HepG2 (cell line): ENCODE data around the gene LLGL2. TPM values are rescaled to one million over a fixed set of nuclear protein-coding genes. Genes with fewer than 3 reads are reported as not detected.
A peak's percentile ranks its signal among the peaks of the same experiment; 100 is the strongest.

Source experiments
- ATAC-seq: fragments of 200-7000 bp; cut with Tn5 transposase; 3 replicates; pipeline ENCODE4 v1.9.1; 2020; ENCODE audit warnings: mild to moderate bottlenecking, moderate library complexity
- BruUV-seq: library from RNA; stranded (reverse); fragments of 400-500 nt; replicated peaks from 2 replicates; lab custom pipeline; 2021; lab: Mats Ljungman, UMichigan
- CTCF ChIA-PET: fragments of 300-600 bp; formaldehyde crosslinking; extraction: SDS; loops from one replicate; lab custom pipeline; 2021; ENCODE audit warnings: low total read pairs, inconsistent platforms, low intra/inter-chr PET ratio; lab: Yijun Ruan, JAX
- POLR2A ChIA-PET: fragments of 350-600 bp; sonication (Branson Sonifier 250); formaldehyde crosslinking; loops from one replicate; lab custom pipeline; 2020; ENCODE audit warnings: antibody characterized with exemption, inconsistent platforms; lab: Yijun Ruan, JAX
- DNase-seq: peaks from one replicate; pipeline ENCODE4 v3.0.0-alpha.2; 2015; ENCODE audit warnings: low spot score
- FAIRE-seq: peaks from 3 replicates; lab custom pipeline; 2011; peaks lifted over from hg19 to GRCh38; lab: Jason Lieb, UNC
- H2AFZ ChIP-seq: one replicate; pipeline ENCODE4 v1.6.1; 2011; ENCODE audit warnings: low read length, inconsistent platforms
- H3K27ac ChIP-seq: fragments of 300-600 bp; 3 replicates; pipeline ENCODE4 v1.8.0; 2011; ENCODE audit warnings: mixed run types, mild to moderate bottlenecking, mixed read lengths, low read length, inconsistent platforms; ENCODE audit not compliant: insufficient read depth; ENCODE audit errors: extremely low read length
- H3K27me3 ChIP-seq, 2 experiments: fragments of 200-600 bp in 1 of 2; 2 replicates in 1 of 2; 3 replicates in 1 of 2; pipeline versions ENCODE4 v1.6.0 to v1.8.0; 2011; ENCODE audit warnings: low read length in 2 of 2, mild to moderate bottlenecking in 2 of 2, moderate library complexity in 2 of 2, inconsistent platforms in 1 of 2; ENCODE audit not compliant: insufficient read depth in 2 of 2, control insufficient read depth in 1 of 2
- H3K36me3 ChIP-seq, 2 experiments: fragments of 200-600 bp in 1 of 2; replicated peaks in 1 of 2; 2 replicates in 1 of 2; 3 replicates in 1 of 2; pipeline versions ENCODE4 v1.5.1 to v1.8.0; 2011; ENCODE audit warnings: low read length in 2 of 2, inconsistent platforms in 1 of 2; ENCODE audit not compliant: insufficient read depth in 2 of 2, control insufficient read depth in 1 of 2
- H3K4me1 ChIP-seq: 2 replicates; pipeline ENCODE4 v1.5.1; 2012; ENCODE audit warnings: low read length, inconsistent platforms; ENCODE audit not compliant: insufficient read depth
- H3K4me2 ChIP-seq: 2 replicates; pipeline ENCODE4 v1.6.0; 2011; ENCODE audit warnings: low read depth, low read length, inconsistent platforms
- H3K4me3 ChIP-seq, 3 experiments: fragments of 200-600 bp in 1 of 3; sonication (generic), shearing (Covaris generic) in 1 of 3; replicated peaks in 1 of 3; 2 replicates each; pipeline ENCODE4 v1.5.1; 2011 to 2016; ENCODE audit warnings: low read length in 3 of 3, inconsistent platforms in 2 of 3, low read depth in 2 of 3, mild to moderate bottlenecking in 2 of 3, control low read depth in 1 of 3, mixed read lengths in 1 of 3; ENCODE audit not compliant: insufficient read depth in 1 of 3
- H3K79me2 ChIP-seq: one replicate; pipeline ENCODE4 v1.6.1; 2011; ENCODE audit warnings: low read length, inconsistent platforms; ENCODE audit not compliant: insufficient read depth
- H3K9ac ChIP-seq: 2 replicates; pipeline ENCODE4 v1.6.0; 2011; ENCODE audit warnings: mild to moderate bottlenecking, low read depth, low read length, inconsistent platforms; ENCODE audit not compliant: insufficient read depth
- H3K9me3 ChIP-seq: 2 replicates; pipeline ENCODE4 v1.5.1; 2012; ENCODE audit warnings: mild to moderate bottlenecking, low read length
- H4K20me1 ChIP-seq: 2 replicates; pipeline ENCODE4 v1.6.0; 2011; ENCODE audit warnings: inconsistent platforms, mild to moderate bottlenecking, low read length, moderate library complexity; ENCODE audit not compliant: insufficient read depth
- AGO2 ChIP-seq: fragments of 200-400 bp; formaldehyde crosslinking; optimal IDR thresholded peaks from 2 replicates; pipeline ENCODE3; 2017; ENCODE audit warnings: mild to moderate bottlenecking, low read depth, low read length, moderate library complexity
- ELF4 ChIP-seq: sonication (generic); formaldehyde crosslinking; IDR thresholded peaks from 2 replicates; pipeline ENCODE4 v1.5.0; 2020; ENCODE audit warnings: missing genetic modification reagents, mild to moderate bottlenecking, moderate library complexity, borderline replicate concordance
- MIER2 ChIP-seq: IDR thresholded peaks from 2 replicates; pipeline ENCODE4 v1.6.1; 2016; ENCODE audit warnings: missing biosample characterization, missing genetic modification reagents
- SIN3A ChIP-seq: IDR thresholded peaks from 2 replicates; pipeline ENCODE4 v1.6.1; 2011; ENCODE audit warnings: low read depth, mild to moderate bottlenecking, control low read depth, low read length, borderline replicate concordance
- SMARCC2 ChIP-seq: fragments of 450-650 bp; IDR thresholded peaks from 2 replicates; pipeline ENCODE4 v1.6.1; 2017; ENCODE audit warnings: antibody characterized with exemption, mild to moderate bottlenecking
- ZBTB42 ChIP-seq: sonication (generic); formaldehyde crosslinking; IDR thresholded peaks from 2 replicates; pipeline ENCODE4 v1.5.0; 2020; ENCODE audit warnings: mild to moderate bottlenecking, missing genetic modification reagents
- ZFP36L1 ChIP-seq: sonication (generic); formaldehyde crosslinking; IDR thresholded peaks from 2 replicates; pipeline ENCODE4 v1.8.0; 2022; ENCODE audit warnings: mild to moderate bottlenecking, missing genetic modification reagents, moderate library complexity
- ZNF782 ChIP-seq: sonication (generic); formaldehyde crosslinking; IDR thresholded peaks from 2 replicates; pipeline ENCODE4 v1.4.0; 2020; ENCODE audit warnings: missing genetic modification reagents, mild to moderate bottlenecking, borderline replicate concordance
- WGBS: methylation state at CpG from one replicate; pipeline ENCODE4 v1.1.6; 2017; ENCODE audit warnings: low lambda C conversion rate; 5-methylcytosine and 5-hydroxymethylcytosine counted together
- in situ Hi-C: cut with HindIII; loops from 2 replicates; pipeline ENCODE4 v1.10.0; 2017; ENCODE audit warnings: low pct_unique_long_range_greater_than_20kb; ENCODE audit not compliant: extremely low pct_ligation_motif_present
- intact Hi-C: fragments of 100-400 bp; cut with micrococcal nuclease; formaldehyde crosslinking; loops from one replicate; pipeline ENCODE4 v1.10.0; 2022; ENCODE audit not compliant: unreplicated experiment
- polyA plus RNA-seq, 8 experiments: library from polyadenylated mRNA; depleted of rRNA in 3 of 8; stranded (reverse) in 7 of 8; unstranded in 1 of 8; fragments of >200 nt; fragmentation: Illumina TruSeq in 4 of 8; extraction: Trizol in 4 of 8; gene quantifications; 2 replicates each; pipeline versions ENCODE4 v1.2.1 to v1.2.3, GENCODE V29; 2011 to 2016; ENCODE audit warnings: low read depth in 4 of 8, missing spikeins in 1 of 8, mixed read lengths in 1 of 8; ENCODE audit not compliant: insufficient read depth in 1 of 8
- total RNA-seq, 5 experiments: library from RNA; depleted of rRNA; stranded (reverse); fragments of >200 nt; fragmentation: Illumina TruSeq; extraction: Trizol; gene quantifications; 2 replicates each; pipeline ENCODE4 v1.2.3, GENCODE V29; 2016; ENCODE audit warnings: low read depth in 1 of 5
- TF ChIP-seq, protein P1 (sequence below): sonication (generic); formaldehyde crosslinking; IDR thresholded peaks from 2 replicates; pipeline ENCODE4 v1.4.0; 2020; ENCODE audit warnings: mild to moderate bottlenecking, missing genetic modification reagents, borderline replicate concordance

Gene LLGL2
- total and polyA plus RNA-seq, 2 of the 13 experiments (the other 11 are each of a cell fraction or from before 2014, with no cell fraction given) = 83.0 to 86.7 TPM

DNA sequence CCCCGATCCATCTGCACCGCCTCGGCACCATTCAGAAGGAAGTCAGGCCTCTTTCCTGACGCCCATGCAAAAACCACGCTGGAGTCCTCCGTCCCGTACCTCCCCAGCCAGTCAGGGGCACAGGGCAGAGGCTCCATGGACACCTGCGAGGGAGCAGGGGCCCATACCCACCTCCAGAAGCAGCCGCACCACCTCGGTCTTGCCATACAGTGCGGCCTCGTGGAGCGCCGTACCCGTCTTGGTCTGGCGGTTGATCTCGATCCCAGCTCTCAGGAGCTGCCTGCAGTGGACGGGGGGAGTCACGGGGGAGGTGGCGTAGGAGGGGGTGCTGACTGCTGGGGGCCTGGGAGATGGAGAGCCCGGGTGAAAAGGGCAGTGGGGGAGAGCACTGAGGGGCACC, 19.4 kb upstream of the LLGL2 start:
- Histone ChIP-seq H3K4me3 (no peak overlapping the region), H3K4me2 (no peak overlapping the region), H3K36me3 (peaks cover 4 to 21% of the 10 kb centered on the region in 2 experiments), H3K79me2 (no peaks in the 10 kb centered on the region), H3K27ac (no peak overlapping the region), H3K4me1 (peaks cover 43% of the 10 kb centered on the region), H3K9ac (no peak overlapping the region), H3K9me3 (no peaks in the 10 kb centered on the region)
- CTCF ChIA-PET = no interaction called here
- no peak for FAIRE-seq
- WGBS = 97% methylated on average over 20 of the region's 21 CpGs
- intact Hi-C loops (no loop called here), in situ Hi-C loops (loop anchor here (5.0 kb wide), 1 partner anchor 79 kb away; no protein-coding TSS in a partner anchor)
- POLR2A ChIA-PET = no interaction called here
- no TSS peak for BruUV-seq
- ATAC-seq = no peak
- TF ChIP-seq, protein P1, sequence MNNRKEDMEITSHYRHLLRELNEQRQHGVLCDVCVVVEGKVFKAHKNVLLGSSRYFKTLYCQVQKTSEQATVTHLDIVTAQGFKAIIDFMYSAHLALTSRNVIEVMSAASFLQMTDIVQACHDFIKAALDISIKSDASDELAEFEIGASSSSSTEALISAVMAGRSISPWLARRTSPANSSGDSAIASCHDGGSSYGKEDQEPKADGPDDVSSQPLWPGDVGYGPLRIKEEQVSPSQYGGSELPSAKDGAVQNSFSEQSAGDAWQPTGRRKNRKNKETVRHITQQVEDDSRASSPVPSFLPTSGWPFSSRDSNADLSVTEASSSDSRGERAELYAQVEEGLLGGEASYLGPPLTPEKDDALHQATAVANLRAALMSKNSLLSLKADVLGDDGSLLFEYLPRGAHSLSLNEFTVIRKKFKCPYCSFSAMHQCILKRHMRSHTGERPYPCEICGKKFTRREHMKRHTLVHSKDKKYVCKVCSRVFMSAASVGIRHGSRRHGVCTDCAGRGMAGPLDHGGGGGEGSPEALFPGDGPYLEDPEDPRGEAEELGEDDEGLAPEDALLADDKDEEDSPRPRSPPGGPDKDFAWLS (CRISPR knock-in tag) = no peak
- TF ChIP-seq MIER2 (no peak), SIN3A (no peak), SMARCC2 (no peak), ZFP36L1 (CRISPR knock-in tag) (no peak), AGO2 (peak; percentile 7), ELF4 (CRISPR knock-in tag) (no peak), ZBTB42 (no peak), ZNF782 (CRISPR knock-in tag) (no peak)
- TF ChIP-seq, all 625 proteins: peak for 1
- Histone ChIP-seq H2AFZ (no peak overlapping the region), H4K20me1 (peaks cover under 1% of the 10 kb centered on the region; the same call in 1 of the 2 replicates), H3K27me3 (no peaks in the 10 kb centered on the region)
- DNase-seq = no peak
